Esophagus (tissue), 2 donors: ENCODE measurements around the gene ZNF789. TPM values are rescaled to one million over a fixed set of nuclear protein-coding genes. Genes with fewer than 3 reads are reported as not detected.
"Not testable (repeated sequence)": the region's sequence is repeated elsewhere in the genome, so short reads cannot be mapped to it uniquely, and the experiment has no call there.

Source experiments
- H3K27ac ChIP-seq, 2 donors: one replicate each; pipeline ENCODE4 v1.5.1; 2013; ENCODE audit warnings: low read depth in 2 of 2, mild to moderate bottlenecking in 2 of 2, inconsistent platforms in 1 of 2, low read length in 1 of 2, moderate library complexity in 1 of 2
- H3K27me3 ChIP-seq, 2 donors: one replicate each; pipeline ENCODE4 v1.6.1; 2013; ENCODE audit warnings: low read length in 2 of 2, control low read depth in 1 of 2, mild to moderate bottlenecking in 1 of 2; ENCODE audit not compliant: insufficient read depth in 2 of 2, control insufficient read depth in 1 of 2
- H3K36me3 ChIP-seq, 2 donors: one replicate each; pipeline ENCODE4 v1.6.1; 2013; ENCODE audit warnings: low read length in 1 of 2; ENCODE audit not compliant: control insufficient read depth in 2 of 2, insufficient read depth in 2 of 2
- H3K4me1 ChIP-seq, 2 donors: one replicate each; pipeline ENCODE4 v1.6.1; 2013; ENCODE audit warnings: low read length in 1 of 2; ENCODE audit not compliant: control insufficient read depth in 2 of 2, insufficient read depth in 2 of 2
- H3K4me3 ChIP-seq, 2 donors: one replicate each; pipeline ENCODE4 v1.5.1; 2013; ENCODE audit warnings: low read length in 2 of 2, mild to moderate bottlenecking in 2 of 2, low read depth in 1 of 2, moderate library complexity in 1 of 2
- H3K9me3 ChIP-seq, 2 donors: one replicate each; pipeline ENCODE4 v1.6.1; 2013; ENCODE audit warnings: mild to moderate bottlenecking in 2 of 2, low read depth in 1 of 2, low read length in 1 of 2, moderate library complexity in 1 of 2; ENCODE audit not compliant: control insufficient read depth in 2 of 2, insufficient read depth in 1 of 2
- WGBS, 2 donors: extraction: QIAGEN DNeasy Blood & Tissue Kit; methylation state at CpG; one replicate each; pipeline ENCODE4 v1.1.7; 2013; 5-methylcytosine and 5-hydroxymethylcytosine counted together
- polyA plus RNA-seq, 2 donors: library from polyadenylated mRNA; stranded (reverse); fragments of 200-250 nt; gene quantifications; one replicate each; pipeline ENCODE4 v1.2.3, GENCODE V29; 2013
- donor health status: healthy with polysubstance abuse.
- donor health status: Bipolar disorder and iron deficiency.

The ZNF789 gene
- 10 to 100 TPM in 1 of 2 donors, 1 to 10 TPM in 1; 4.7 to 11.3 TPM for polyA plus RNA-seq

- peak within 1 kb of the TSS; percentile 74 to 87 for H3K27ac ChIP-seq
- H3K27me3 ChIP-seq: no peaks in the 10 kb centered on the region
- H3K4me1 ChIP-seq: peaks cover 0 to 5% of the 10 kb centered on the region in 2 donors
- peaks cover 0 to 4% of the 10 kb centered on the region in 2 donors for H3K36me3 ChIP-seq
- 0% methylated on average over 55 to 56 of the region's 56 CpGs for WGBS, 2 donors
- H3K4me3 ChIP-seq: peak within 1 kb of the TSS; percentile 78 to 87
- no peaks in the 10 kb centered on the region for H3K9me3 ChIP-seq
Measured at GRCh38 chr7:99472561-99473314, at the start of gene ZNF789. ZNF789 (plus strand) TSS chr7:99472890; CDS start chr7:99476457, 3,567 bp downstream.

- Histone ChIP-seq H3K4me3 (no peak overlapping the region), H3K36me3 (peaks cover 11 to 34% of the 10 kb centered on the region in 2 donors), H3K27me3 (no peaks in the 10 kb centered on the region), H3K4me1 (no peaks in the 10 kb centered on the region), H3K9me3 (no peaks in the 10 kb centered on the region), H3K27ac (no peak overlapping the region)
- WGBS, 2 donors: 92% methylated on average over 23 to 24 of the region's 24 CpGs
Measured at GRCh38 chr7:99424932-99425730, 47.6 kb upstream of the ZNF789 start.

- 81 to 87% methylated on average over 10 of the region's 10 CpGs for WGBS, 2 donors
- H3K4me3 ChIP-seq: no peak overlapping the region
- H3K27me3 ChIP-seq: no peaks in the 10 kb centered on the region
- H3K36me3 ChIP-seq: peaks cover 13 to 34% of the 10 kb centered on the region in 2 donors
- H3K9me3 ChIP-seq: no peaks in the 10 kb centered on the region
- peaks cover 0 to 6% of the 10 kb centered on the region in 2 donors for H3K4me1 ChIP-seq
- no peak overlapping the region for H3K27ac ChIP-seq
Measured at GRCh38 chr7:99428972-99429566, 43.6 kb upstream of the ZNF789 start.

- no peaks in the 10 kb centered on the region for H3K9me3 ChIP-seq
- H3K27ac ChIP-seq: no peak overlapping the region
- no peak overlapping the region for H3K4me3 ChIP-seq
- 92 to 94% methylated on average over 8 of the region's 8 CpGs for WGBS, 2 donors
- H3K27me3 ChIP-seq: no peaks in the 10 kb centered on the region
- peaks cover 0 to 6% of the 10 kb centered on the region in 2 donors for H3K4me1 ChIP-seq
- H3K36me3 ChIP-seq: peaks cover 10 to 30% of the 10 kb centered on the region in 2 donors
Measured at GRCh38 chr7:99429756-99430155, 42.9 kb upstream of the ZNF789 start.

GRCh38 chr7:99431756-99432540 is 40.7 kb upstream of the ZNF789 start:
- not testable (repeated sequence) for H3K9me3 ChIP-seq, H3K4me3 ChIP-seq, H3K27me3 ChIP-seq
- H3K4me1 ChIP-seq: peaks cover 0 to 10% of the 10 kb centered on the region in 2 donors
- peaks cover 4 to 25% of the 10 kb centered on the region in 2 donors for H3K36me3 ChIP-seq
- peak overlapping the region; percentile 45 to 65 for H3K27ac ChIP-seq
- 60 to 62% methylated on average over 13 of the region's 13 CpGs for WGBS, 2 donors

- Histone ChIP-seq H3K36me3 (peaks cover 4 to 25% of the 10 kb centered on the region in 2 donors), H3K27me3 (no peaks in the 10 kb centered on the region), H3K9me3 (no peaks in the 10 kb centered on the region), H3K27ac (no peak overlapping the region), H3K4me1 (peaks cover 0 to 14% of the 10 kb centered on the region in 2 donors), H3K4me3 (no peak overlapping the region)
- WGBS, 2 donors: 94 to 95% methylated on average over 9 of the region's 9 CpGs
Measured at GRCh38 chr7:99433158-99433557, 39.5 kb upstream of the ZNF789 start.

GRCh38 chr7:99437946-99438572 is 34.6 kb upstream of the ZNF789 start:
- Histone ChIP-seq H3K36me3 (peaks cover 4 to 6% of the 10 kb centered on the region in 2 donors), H3K27ac (peak overlapping the region; percentile 85 to 86), H3K4me3 (peak overlapping the region; percentile 90 to 98), H3K9me3 (no peaks in the 10 kb centered on the region), H3K4me1 (peaks cover 5 to 18% of the 10 kb centered on the region in 2 donors), H3K27me3 (no peaks in the 10 kb centered on the region)
- 15 to 18% methylated on average over 19 to 20 of the region's 20 CpGs for WGBS, 2 donors

- WGBS, 2 donors: 1% methylated on average over 82 to 89 of the region's 89 CpGs
- Histone ChIP-seq H3K36me3 (peaks cover 3 to 5% of the 10 kb centered on the region in 2 donors), H3K4me1 (peaks cover 5 to 18% of the 10 kb centered on the region in 2 donors)
Measured at GRCh38 chr7:99438573-99439480, 33.9 kb upstream of the ZNF789 start, which contains the start of the genes CPSF4 and PTCD1. CPSF4 (plus strand) TSS chr7:99438943; CDS start chr7:99439083, 140 bp downstream. PTCD1 (minus strand) TSS chr7:99438798; CDS start chr7:99435242, 3,556 bp downstream.

More at GRCh38 chr7:99438573-99439480, 33.9 kb upstream of the ZNF789 start, which contains the start of the genes CPSF4 and PTCD1:
- Histone ChIP-seq H3K9me3 (no peaks in the 10 kb centered on the region), H3K4me3 (peak within 1 kb of the TSS; percentile 90 to 98), H3K27ac (peak within 1 kb of the TSS; percentile 85 to 86), H3K27me3 (no peaks in the 10 kb centered on the region)
